HG02852 (cell line): ENCODE measurements around the gene ATXN7L2.

ENCODE experiments used
- ATAC-seq: cut with Tn5 transposase; IDR thresholded peaks from one replicate; pipeline ENCODE4 v1.9.1; 2021; ENCODE audit warnings: mild to moderate bottlenecking, moderate library complexity; ENCODE audit not compliant: unreplicated experiment

Gene ATXN7L2

GRCh38 chr1:109527098-109527811 lies 43.5 kb downstream of the ATXN7L2 start:
- ATAC-seq = no peak

GRCh38 chr1:109527846-109528695 lies 44.4 kb downstream of the ATXN7L2 start:
- no peak for ATAC-seq

DNA sequence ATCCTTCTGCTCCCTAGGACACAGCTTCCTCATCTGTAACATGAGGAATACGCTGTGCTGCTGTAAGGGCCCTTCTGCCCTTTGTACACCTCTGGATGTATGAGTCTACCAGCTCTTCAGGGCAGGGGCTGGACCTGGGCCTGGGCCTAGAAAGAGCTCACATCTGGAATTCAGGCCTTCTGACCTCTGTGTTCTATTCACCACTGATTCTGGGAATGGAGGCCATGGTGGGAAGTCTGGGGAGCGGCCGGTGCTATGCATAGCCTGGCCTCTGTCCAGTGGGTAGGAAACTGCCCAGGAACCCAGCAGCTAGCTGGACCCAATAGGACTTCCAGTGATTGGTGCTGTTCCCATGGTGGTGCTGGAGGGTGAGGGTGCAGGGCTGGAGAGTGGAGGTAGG lies 45.0 kb downstream of the ATXN7L2 start:
- no peak for ATAC-seq

GRCh38 chr1:109529881-109530456 lies 46.3 kb downstream of the ATXN7L2 start:
- ATAC-seq = no peak

DNA sequence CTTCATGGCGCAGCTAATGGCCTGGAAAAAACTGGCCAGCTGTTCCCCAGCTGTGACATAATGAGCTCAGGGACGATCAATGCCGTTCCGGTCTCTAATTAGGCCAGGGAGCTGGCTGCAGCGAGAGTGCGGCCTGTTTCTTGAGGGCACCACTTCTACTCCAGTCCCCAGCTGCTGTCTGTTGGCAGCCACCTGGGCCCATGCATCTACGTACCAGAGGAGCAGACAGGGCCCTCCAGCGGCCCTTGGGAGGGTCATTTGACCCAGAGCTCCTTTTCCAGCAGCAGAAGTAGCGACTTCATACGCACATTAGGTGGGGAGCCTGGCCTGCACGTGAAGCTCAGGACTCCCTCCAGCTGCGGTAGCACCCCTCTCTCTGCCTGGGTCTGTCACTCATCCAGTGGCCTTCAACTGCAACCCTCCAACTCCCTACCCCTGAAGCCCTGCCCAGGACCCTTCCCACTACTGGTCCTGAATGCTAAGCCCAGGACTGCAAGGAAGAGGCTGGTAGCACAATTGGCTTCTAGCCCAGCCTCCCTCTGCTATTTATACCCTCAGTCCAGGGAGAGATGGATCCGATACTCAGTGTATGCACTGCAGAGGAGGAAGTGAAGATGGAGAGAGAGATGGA lies 46.9 kb downstream of the ATXN7L2 start:
- ATAC-seq = no peak

GRCh38 chr1:109531380-109531779 lies 47.7 kb downstream of the ATXN7L2 start:
- no peak for ATAC-seq

DNA sequence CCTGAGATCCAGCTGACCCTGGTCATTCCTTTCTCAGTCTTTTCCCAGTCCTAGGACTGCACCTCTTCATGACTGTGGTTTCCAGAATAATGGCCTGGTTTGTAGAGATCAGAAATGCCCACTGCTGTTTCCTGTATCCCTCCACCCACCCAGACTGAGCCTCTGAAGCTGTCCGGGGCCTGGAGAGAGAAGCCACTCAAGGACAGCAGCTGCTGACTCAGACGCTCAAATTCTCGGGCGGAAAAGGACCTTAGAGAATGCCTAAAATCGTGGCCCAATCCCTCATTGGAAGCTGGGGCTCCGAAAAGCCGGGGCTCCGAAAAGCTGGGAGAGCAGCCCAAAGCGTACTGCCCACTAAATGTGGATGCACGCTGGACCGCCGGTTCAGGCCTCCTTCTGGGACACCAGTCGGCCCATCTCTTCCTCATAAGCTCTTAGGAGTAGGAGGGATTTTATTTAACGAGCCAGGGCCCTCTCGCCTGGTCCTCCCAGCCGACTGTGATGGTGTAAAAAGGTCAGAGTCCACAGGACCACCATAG lies 48.2 kb downstream of the ATXN7L2 start:
- ATAC-seq = no peak

DNA sequence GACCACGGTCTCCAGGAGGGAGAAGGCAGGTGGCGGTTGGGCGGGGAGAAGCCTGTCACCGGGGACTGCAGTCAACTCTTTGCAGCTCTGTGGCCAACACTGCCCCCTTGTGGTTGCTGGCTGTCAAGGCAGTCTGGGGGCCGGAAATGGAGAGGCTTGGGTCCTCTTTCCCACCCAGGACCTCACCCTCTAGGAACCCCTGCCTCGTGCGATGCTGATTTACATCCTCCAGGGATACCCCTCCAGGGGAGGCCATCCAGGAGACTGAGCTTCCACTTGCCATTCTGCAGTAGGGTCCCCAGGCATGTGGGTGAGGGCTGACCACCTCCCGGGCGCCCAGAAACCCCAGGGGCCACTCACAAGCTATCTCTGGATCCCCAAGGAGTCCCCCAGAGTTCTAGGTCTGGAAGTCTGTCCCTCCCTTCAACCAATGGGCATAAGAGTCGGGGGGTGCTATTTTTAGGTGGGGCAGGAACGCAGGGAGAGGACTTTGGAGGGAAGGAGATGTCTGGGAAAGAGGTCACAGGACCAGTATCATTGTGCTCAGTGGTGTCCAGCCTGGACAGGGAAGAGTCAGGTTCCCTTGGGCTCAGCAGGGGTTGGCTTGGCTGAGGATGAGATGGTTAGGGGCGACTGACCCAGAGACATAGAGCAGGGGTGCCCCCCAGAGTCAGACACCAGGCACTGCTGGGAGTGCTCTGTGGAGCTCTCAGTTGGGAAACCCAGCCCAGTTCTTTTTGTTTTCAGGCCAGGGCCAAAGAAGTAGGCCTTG lies 48.8 kb downstream of the ATXN7L2 start:
- peak; percentile 58 for ATAC-seq

GRCh38 chr1:109534307-109534858 lies 50.7 kb downstream of the ATXN7L2 start:
- no peak for ATAC-seq

- no peak for ATAC-seq
These were observed 51.8 kb downstream of the ATXN7L2 start for GRCh38 chr1:109535481-109535880.

DNA sequence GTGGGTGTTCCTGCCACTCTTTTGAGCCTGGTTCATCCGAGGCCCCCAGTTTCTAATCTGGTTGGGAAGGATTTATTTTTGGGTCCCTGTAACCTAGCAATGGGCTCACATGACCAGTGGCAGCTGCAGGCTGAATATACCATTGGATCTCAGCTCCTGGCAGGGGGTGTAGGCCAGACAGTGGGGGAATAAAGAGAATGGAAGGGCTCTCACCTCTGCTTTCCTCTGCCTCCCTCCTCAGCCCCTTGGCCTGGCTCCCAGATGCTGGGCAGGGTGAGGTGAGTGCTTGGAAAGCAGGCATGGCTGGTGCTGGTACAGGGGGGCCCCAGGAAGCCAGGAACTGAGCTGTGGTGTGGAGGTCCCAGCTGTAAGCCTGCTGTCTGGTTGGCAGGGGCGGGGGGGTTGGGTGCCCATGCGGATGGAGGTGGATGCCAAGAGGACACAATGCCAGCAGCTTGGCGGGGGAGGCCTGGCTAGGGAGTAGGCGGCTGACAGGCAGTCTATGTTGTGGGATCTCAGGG lies 52.3 kb downstream of the ATXN7L2 start:
- no peak for ATAC-seq

GRCh38 chr1:109537450-109538178 lies 53.9 kb downstream of the ATXN7L2 start:
- ATAC-seq = no peak

DNA sequence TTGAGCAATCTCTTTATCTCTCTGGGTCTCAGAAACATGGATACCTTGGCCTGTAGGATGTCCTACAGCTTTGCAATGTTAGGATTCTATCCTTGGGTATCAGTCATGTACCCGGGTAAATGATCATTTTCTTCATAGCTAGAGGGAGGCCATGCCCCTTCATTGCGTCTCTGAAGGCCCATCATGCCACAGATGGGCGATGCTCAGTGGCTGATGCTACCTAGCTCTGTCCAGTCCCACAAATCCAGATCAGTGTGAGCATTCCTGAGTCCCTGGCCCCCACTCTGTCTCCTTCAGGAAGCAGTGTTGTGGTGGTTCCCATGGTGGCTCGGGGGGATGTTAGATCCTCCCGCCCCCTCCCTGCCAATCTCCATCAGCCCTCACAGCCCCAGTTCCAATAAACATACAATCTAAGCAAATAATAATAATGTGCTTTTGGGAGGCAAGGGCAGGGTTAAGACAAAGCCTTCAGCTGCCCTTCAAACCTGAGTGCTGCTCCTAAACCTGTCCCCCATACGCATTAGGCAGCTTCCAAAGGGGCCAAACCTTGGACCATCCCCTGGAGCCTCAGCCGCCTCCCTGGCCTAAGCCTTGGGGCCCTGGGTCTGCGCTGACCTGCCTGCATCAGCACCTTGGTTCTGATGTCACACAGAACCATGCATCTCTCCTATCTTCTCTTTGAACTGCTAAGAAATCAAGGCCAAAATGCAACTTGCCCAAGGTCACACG lies 55.3 kb downstream of the ATXN7L2 start:
- no peak for ATAC-seq

DNA sequence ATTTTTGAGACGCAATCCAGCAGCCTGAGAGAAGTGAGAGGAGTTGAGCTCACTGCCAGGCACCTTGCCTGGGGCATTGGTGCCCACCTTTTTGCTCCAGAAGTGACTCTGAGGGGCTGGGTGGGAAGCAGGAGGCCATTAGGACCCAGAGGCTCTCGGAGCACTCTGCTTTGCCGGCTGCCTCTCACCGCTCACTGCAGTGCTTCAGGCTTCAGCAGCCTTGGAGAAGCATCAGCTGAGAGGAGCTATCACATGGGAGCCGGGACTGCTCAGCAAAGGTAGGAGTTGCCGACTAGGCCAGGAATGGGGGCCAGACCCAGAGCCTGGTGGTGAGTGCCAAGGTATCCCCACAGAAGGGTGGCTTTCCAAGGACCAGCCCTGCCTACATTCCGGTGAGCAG lies 56.0 kb downstream of the ATXN7L2 start, which contains the start of gene GPR61:
GPR61 (plus strand) TSS at position 197 of the 400 bp plus-strand sequence. CDS start 3,151 bp downstream, outside the sequence.
- no peak for ATAC-seq

GRCh38 chr1:109541102-109541501 lies 57.4 kb downstream of the ATXN7L2 start:
- ATAC-seq = no peak
